OCI-LY1 (cell line): ENCODE measurements around the gene TCEAL8.
"Not testable (repeated sequence)": the region's sequence is repeated elsewhere in the genome, so short reads cannot be mapped to it uniquely, and the experiment has no call there.

Experiments used
- EZH2 ChIP-seq: fragments of 200-600 bp; sonication (generic), shearing (Covaris generic); IDR thresholded peaks from 2 replicates; pipeline ENCODE4 v1.8.0; 2017; ENCODE audit warnings: borderline replicate concordance, mixed run types, mild to moderate bottlenecking, antibody characterized with exemption, low read length, moderate library complexity, mixed read lengths
- TF ChIP-seq, protein P1 (sequence below): fragments of 200-600 bp; sonication (generic), shearing (Covaris generic); IDR thresholded peaks from 2 replicates; pipeline ENCODE4 v1.5.1; 2017; ENCODE audit warnings: mild to moderate bottlenecking, antibody characterized with exemption, low read length, moderate library complexity, mixed read lengths

DNA sequence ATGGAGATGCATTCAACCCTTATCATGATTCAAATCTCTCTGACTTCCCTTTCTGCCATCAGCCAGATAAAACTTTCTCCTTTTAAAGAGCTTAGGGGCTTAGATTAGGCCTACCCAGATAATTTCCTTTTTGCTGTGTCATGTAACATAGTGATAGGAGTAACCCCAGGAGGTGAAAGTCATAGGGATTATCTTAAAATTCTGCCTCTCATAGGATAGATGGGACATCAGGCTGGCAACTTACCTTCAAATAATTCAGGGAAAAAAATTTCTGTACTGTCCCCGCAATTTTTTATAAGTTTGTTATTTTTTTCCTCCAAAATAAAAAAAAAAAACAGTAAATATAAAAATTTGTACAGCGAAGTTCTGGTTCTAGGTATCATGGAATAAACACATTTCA lies 19.3 kb downstream of the TCEAL8 start:
- TF ChIP-seq, protein P1, sequence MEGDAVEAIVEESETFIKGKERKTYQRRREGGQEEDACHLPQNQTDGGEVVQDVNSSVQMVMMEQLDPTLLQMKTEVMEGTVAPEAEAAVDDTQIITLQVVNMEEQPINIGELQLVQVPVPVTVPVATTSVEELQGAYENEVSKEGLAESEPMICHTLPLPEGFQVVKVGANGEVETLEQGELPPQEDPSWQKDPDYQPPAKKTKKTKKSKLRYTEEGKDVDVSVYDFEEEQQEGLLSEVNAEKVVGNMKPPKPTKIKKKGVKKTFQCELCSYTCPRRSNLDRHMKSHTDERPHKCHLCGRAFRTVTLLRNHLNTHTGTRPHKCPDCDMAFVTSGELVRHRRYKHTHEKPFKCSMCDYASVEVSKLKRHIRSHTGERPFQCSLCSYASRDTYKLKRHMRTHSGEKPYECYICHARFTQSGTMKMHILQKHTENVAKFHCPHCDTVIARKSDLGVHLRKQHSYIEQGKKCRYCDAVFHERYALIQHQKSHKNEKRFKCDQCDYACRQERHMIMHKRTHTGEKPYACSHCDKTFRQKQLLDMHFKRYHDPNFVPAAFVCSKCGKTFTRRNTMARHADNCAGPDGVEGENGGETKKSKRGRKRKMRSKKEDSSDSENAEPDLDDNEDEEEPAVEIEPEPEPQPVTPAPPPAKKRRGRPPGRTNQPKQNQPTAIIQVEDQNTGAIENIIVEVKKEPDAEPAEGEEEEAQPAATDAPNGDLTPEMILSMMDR: not testable (repeated sequence)
- TF ChIP-seq EZH2: not testable (repeated sequence)
